Fibroblast of lung (primary cell): Measurements from ENCODE around the gene CAMTA1.

Experiments
- CTCF ChIP-seq, 2 donors: IDR thresholded peaks in 1 of 2; conservative IDR thresholded peaks in 1 of 2; 1 replicate in 1 of 2; 2 replicates in 1 of 2; pipeline ENCODE4 v1.5.1; 2011 to 2012; ENCODE audit warnings: low read length in 2 of 2, control low read depth in 1 of 2, inconsistent platforms in 1 of 2, low read depth in 1 of 2, mild to moderate bottlenecking in 1 of 2
- EZH2 ChIP-seq: IDR thresholded peaks from 2 replicates; pipeline ENCODE4 v1.5.1; 2012; ENCODE audit warnings: low read length, control low read depth, mild to moderate bottlenecking; ENCODE audit errors: missing control alignments

GRCh38 chr1:7489586-7489985, 704.3 kb downstream of the CAMTA1 start:
- TF ChIP-seq CTCF (conservative IDR thresholded peaks at IDR 0.05 in 1 of 2, IDR thresholded peaks at IDR 0.05 in 1 of 2; ENCODE audit: low read depth in 1 of 2, low read length in 2 of 2) (no peak), EZH2 (no peak)
